ENCODE data around the gene SELENOP. TPM values are rescaled to one million over a fixed set of nuclear protein-coding genes. Genes with fewer than 3 reads are reported as not detected.

SELENOP gene
- total and polyA plus RNA-seq, 9 of the 15 experiments (the other 6 are each of a cell fraction or from before 2014, with no cell fraction given) = 3.2 to 6.3 (median 4.5) TPM

GRCh38 chr5:42830924-42831323, 19.2 kb upstream of the SELENOP start (continued):
- TF ChIP-seq HNRNPLL (IDR thresholded peaks at IDR 0.05; ENCODE audit: low read depth, low read length, poor library complexity, severe bottlenecking) = no peak
- TF ChIP-seq ARNT (IDR thresholded peaks at IDR 0.05) = no peak
- TF ChIP-seq SNRNP70 (optimal IDR thresholded peaks at IDR 0.05; ENCODE audit: low read depth, low read length) = no peak
- no peak for TF ChIP-seq PTTG1 (tag; IDR thresholded peaks at IDR 0.05; ENCODE audit: low read depth)
- no peak for TF ChIP-seq USF2 (CRISPR knock-in tag; IDR thresholded peaks at IDR 0.05)
- no peak for TF ChIP-seq PHB (CRISPR knock-in tag; IDR thresholded peaks at IDR 0.05)
- no peak for TF ChIP-seq ZBTB7A (IDR thresholded peaks at IDR 0.05; ENCODE audit: borderline replicate concordance, control insufficient read depth, low read depth, low read length)
- no peak for TF ChIP-seq ESRRB (CRISPR knock-in tag; IDR thresholded peaks at IDR 0.05; ENCODE audit: borderline replicate concordance)
- TF ChIP-seq HMGN3 (IDR thresholded peaks at IDR 0.05; ENCODE audit: borderline replicate concordance, extremely low read depth, insufficient read length, low read depth, low read length) = no peak
- TF ChIP-seq CBFA2T2 (conservative IDR thresholded peaks at IDR 0.05) = 0 out of 2 replicates have a peak, but pooled peaks have one; percentile 31
- TF ChIP-seq RBBP5 (IDR thresholded peaks at IDR 0.05; ENCODE audit: borderline replicate concordance, insufficient read depth, low read length, poor library complexity, severe bottlenecking) = no peak
- no peak for TF ChIP-seq FOXK1 (CRISPR knock-in tag; IDR thresholded peaks at IDR 0.05; ENCODE audit: borderline replicate concordance)
- no peak for TF ChIP-seq HCFC1 (IDR thresholded peaks at IDR 0.05; ENCODE audit: low read depth, low read length)
- no peak for TF ChIP-seq GTF3C2 (IDR thresholded peaks at IDR 0.05; ENCODE audit: borderline replicate concordance, extremely low read depth, insufficient read length)

Data from K562 (cell line).